Measurements from ENCODE around the gene POU2F1.

GRCh38 chr1:167185974-167186657 lies 34.6 kb upstream of the POU2F1 start:
- TF ChIP-seq CTCF (IDR thresholded peaks at IDR 0.05) (no peak), POLR2A (IDR thresholded peaks at IDR 0.05) (no peak)

All from ovary (tissue), 3 donors.